Stimulated activated naive CD8-positive, alpha-beta T cell treated with anti-CD3 and anti-CD28 coated beads, Interleukin-15, Interleukin-2, amounts not matched to agents 100 ng/mL and 50 ng/mL, for 24 hours (primary cell): ENCODE measurements around the gene CYYR1.

Experiments
- H3K27ac Mint-ChIP-seq: one replicate; pipeline ENCODE4 v1.8.0; 2021; ENCODE audit warnings: mild to moderate bottlenecking, mixed read lengths
- H3K27me3 Mint-ChIP-seq: one replicate; pipeline ENCODE4 v1.8.0; 2021; ENCODE audit warnings: mixed read lengths
- H3K36me3 Mint-ChIP-seq: one replicate; pipeline ENCODE4 v1.8.0; 2021; ENCODE audit warnings: low read depth, mixed read lengths
- H3K4me1 Mint-ChIP-seq: one replicate; pipeline ENCODE4 v1.8.0; 2021; ENCODE audit warnings: low read depth, mixed read lengths
- H3K4me3 Mint-ChIP-seq: one replicate; pipeline ENCODE4 v1.8.0; 2021; ENCODE audit warnings: mild to moderate bottlenecking, mixed read lengths
- H3K9me3 Mint-ChIP-seq: one replicate; pipeline ENCODE4 v1.8.0; 2021; ENCODE audit warnings: mixed read lengths

Gene CYYR1

GRCh38 chr21:26447932-26448475 is 125.1 kb downstream of the CYYR1 start:
- Mint-ChIP-seq H3K27me3 (no peaks in the 10 kb centered on the region), H3K4me1 (no peaks in the 10 kb centered on the region), H3K27ac (no peak overlapping the region), H3K36me3 (no peaks in the 10 kb centered on the region), H3K4me3 (no peak overlapping the region), H3K9me3 (no peaks in the 10 kb centered on the region)

GRCh38 chr21:26445440-26445839 is 127.6 kb downstream of the CYYR1 start:
- H3K4me1 Mint-ChIP-seq = no peaks in the 10 kb centered on the region
- no peaks in the 10 kb centered on the region for H3K27me3 Mint-ChIP-seq
- H3K9me3 Mint-ChIP-seq = no peaks in the 10 kb centered on the region
- H3K36me3 Mint-ChIP-seq = no peaks in the 10 kb centered on the region
- H3K27ac Mint-ChIP-seq = no peak overlapping the region
- no peak overlapping the region for H3K4me3 Mint-ChIP-seq

- Mint-ChIP-seq H3K36me3 (no peaks in the 10 kb centered on the region), H3K4me1 (no peaks in the 10 kb centered on the region), H3K27me3 (no peaks in the 10 kb centered on the region), H3K9me3 (no peaks in the 10 kb centered on the region), H3K4me3 (no peak overlapping the region), H3K27ac (no peak overlapping the region)
These were observed 128.4 kb downstream of the CYYR1 start for GRCh38 chr21:26444646-26445045.

- no peaks in the 10 kb centered on the region for H3K4me1 Mint-ChIP-seq
- H3K36me3 Mint-ChIP-seq = no peaks in the 10 kb centered on the region
- no peaks in the 10 kb centered on the region for H3K27me3 Mint-ChIP-seq
- H3K4me3 Mint-ChIP-seq = no peak overlapping the region
- H3K9me3 Mint-ChIP-seq = no peaks in the 10 kb centered on the region
- H3K27ac Mint-ChIP-seq = no peak overlapping the region
These were observed 129.2 kb downstream of the CYYR1 start for GRCh38 chr21:26443867-26444266.

- Mint-ChIP-seq H3K27me3 (peaks cover 2% of the 10 kb centered on the region), H3K9me3 (no peaks in the 10 kb centered on the region), H3K36me3 (no peaks in the 10 kb centered on the region), H3K4me3 (no peak overlapping the region), H3K27ac (no peak overlapping the region), H3K4me1 (no peaks in the 10 kb centered on the region)
These were observed 129.8 kb downstream of the CYYR1 start for GRCh38 chr21:26443291-26443690.

- Mint-ChIP-seq H3K36me3 (no peaks in the 10 kb centered on the region), H3K4me1 (no peaks in the 10 kb centered on the region), H3K9me3 (no peaks in the 10 kb centered on the region), H3K27ac (no peak overlapping the region), H3K27me3 (peaks cover 10% of the 10 kb centered on the region), H3K4me3 (no peak overlapping the region)
These were observed 131.9 kb downstream of the CYYR1 start for GRCh38 chr21:26441149-26441548.

- no peaks in the 10 kb centered on the region for H3K4me1 Mint-ChIP-seq
- peaks cover 10% of the 10 kb centered on the region for H3K27me3 Mint-ChIP-seq
- H3K9me3 Mint-ChIP-seq = no peaks in the 10 kb centered on the region
- H3K4me3 Mint-ChIP-seq = no peak overlapping the region
- H3K27ac Mint-ChIP-seq = no peak overlapping the region
- no peaks in the 10 kb centered on the region for H3K36me3 Mint-ChIP-seq
These were observed 134.1 kb downstream of the CYYR1 start for GRCh38 chr21:26438976-26439375.

- H3K27ac Mint-ChIP-seq = no peak overlapping the region
- H3K9me3 Mint-ChIP-seq = no peaks in the 10 kb centered on the region
- no peak overlapping the region for H3K4me3 Mint-ChIP-seq
- peaks cover 10% of the 10 kb centered on the region for H3K27me3 Mint-ChIP-seq
- H3K36me3 Mint-ChIP-seq = no peaks in the 10 kb centered on the region
- H3K4me1 Mint-ChIP-seq = no peaks in the 10 kb centered on the region
These were observed 135.6 kb downstream of the CYYR1 start for GRCh38 chr21:26437326-26438009.

GRCh38 chr21:26433386-26433785 is 139.7 kb downstream of the CYYR1 start:
- Mint-ChIP-seq H3K27ac (no peak overlapping the region), H3K4me3 (no peak overlapping the region), H3K36me3 (no peaks in the 10 kb centered on the region), H3K9me3 (no peaks in the 10 kb centered on the region), H3K4me1 (no peaks in the 10 kb centered on the region), H3K27me3 (peaks cover 9% of the 10 kb centered on the region)

GRCh38 chr21:26432410-26432809 is 140.7 kb downstream of the CYYR1 start:
- Mint-ChIP-seq H3K27ac (no peak overlapping the region), H3K36me3 (no peaks in the 10 kb centered on the region), H3K9me3 (no peaks in the 10 kb centered on the region), H3K27me3 (no peaks in the 10 kb centered on the region), H3K4me1 (no peaks in the 10 kb centered on the region), H3K4me3 (no peak overlapping the region)

- no peaks in the 10 kb centered on the region for H3K27me3 Mint-ChIP-seq
- H3K27ac Mint-ChIP-seq = no peak overlapping the region
- no peaks in the 10 kb centered on the region for H3K36me3 Mint-ChIP-seq
- H3K4me3 Mint-ChIP-seq = no peak overlapping the region
- H3K4me1 Mint-ChIP-seq = no peaks in the 10 kb centered on the region
- no peaks in the 10 kb centered on the region for H3K9me3 Mint-ChIP-seq
These were observed 147.5 kb downstream of the CYYR1 start for GRCh38 chr21:26425576-26425975.

GRCh38 chr21:26423511-26423910 is 149.6 kb downstream of the CYYR1 start:
- Mint-ChIP-seq H3K4me3 (no peak overlapping the region), H3K27me3 (no peaks in the 10 kb centered on the region), H3K9me3 (no peaks in the 10 kb centered on the region), H3K27ac (no peak overlapping the region), H3K4me1 (no peaks in the 10 kb centered on the region), H3K36me3 (no peaks in the 10 kb centered on the region)

- H3K36me3 Mint-ChIP-seq = no peaks in the 10 kb centered on the region
- no peaks in the 10 kb centered on the region for H3K9me3 Mint-ChIP-seq
- no peak overlapping the region for H3K27ac Mint-ChIP-seq
- no peak overlapping the region for H3K4me3 Mint-ChIP-seq
- no peaks in the 10 kb centered on the region for H3K4me1 Mint-ChIP-seq
- H3K27me3 Mint-ChIP-seq = no peaks in the 10 kb centered on the region
These were observed 150.4 kb downstream of the CYYR1 start for GRCh38 chr21:26422706-26423105.

GRCh38 chr21:26422138-26422537 is 150.9 kb downstream of the CYYR1 start:
- H3K36me3 Mint-ChIP-seq = no peaks in the 10 kb centered on the region
- H3K27me3 Mint-ChIP-seq = no peaks in the 10 kb centered on the region
- H3K4me1 Mint-ChIP-seq = no peaks in the 10 kb centered on the region
- H3K4me3 Mint-ChIP-seq = no peak overlapping the region
- H3K27ac Mint-ChIP-seq = no peak overlapping the region
- H3K9me3 Mint-ChIP-seq = no peaks in the 10 kb centered on the region

- no peaks in the 10 kb centered on the region for H3K9me3 Mint-ChIP-seq
- no peak overlapping the region for H3K27ac Mint-ChIP-seq
- H3K4me3 Mint-ChIP-seq = no peak overlapping the region
These were observed 151.4 kb downstream of the CYYR1 start for GRCh38 chr21:26421724-26422123.

More at GRCh38 chr21:26421724-26422123, 151.4 kb downstream of the CYYR1 start:
- no peaks in the 10 kb centered on the region for H3K27me3 Mint-ChIP-seq
- H3K36me3 Mint-ChIP-seq = no peaks in the 10 kb centered on the region
- no peaks in the 10 kb centered on the region for H3K4me1 Mint-ChIP-seq
